Rectal smooth muscle tissue (tissue), 1 donor: ENCODE results near the gene GALR2.

Experiments
- H3K27ac ChIP-seq: one replicate; pipeline ENCODE4 v1.7.0; 2013; ENCODE audit warnings: low read depth, low read length, inconsistent platforms
- H3K27me3 ChIP-seq: one replicate; pipeline ENCODE4 v1.7.0; 2013; ENCODE audit warnings: low read length; ENCODE audit not compliant: control insufficient read depth, insufficient read depth
- H3K36me3 ChIP-seq: one replicate; pipeline ENCODE4 v1.7.0; 2013; ENCODE audit warnings: low read length; ENCODE audit not compliant: control insufficient read depth, insufficient read depth
- H3K4me1 ChIP-seq: one replicate; pipeline ENCODE4 v1.7.0; 2013; ENCODE audit warnings: low read length; ENCODE audit not compliant: control insufficient read depth, insufficient read depth
- H3K4me3 ChIP-seq: one replicate; pipeline ENCODE4 v1.7.0; 2013; ENCODE audit warnings: low read length
- H3K9ac ChIP-seq: one replicate; pipeline ENCODE4 v1.7.0; 2013; ENCODE audit warnings: low read length

The GALR2 gene, protein sequence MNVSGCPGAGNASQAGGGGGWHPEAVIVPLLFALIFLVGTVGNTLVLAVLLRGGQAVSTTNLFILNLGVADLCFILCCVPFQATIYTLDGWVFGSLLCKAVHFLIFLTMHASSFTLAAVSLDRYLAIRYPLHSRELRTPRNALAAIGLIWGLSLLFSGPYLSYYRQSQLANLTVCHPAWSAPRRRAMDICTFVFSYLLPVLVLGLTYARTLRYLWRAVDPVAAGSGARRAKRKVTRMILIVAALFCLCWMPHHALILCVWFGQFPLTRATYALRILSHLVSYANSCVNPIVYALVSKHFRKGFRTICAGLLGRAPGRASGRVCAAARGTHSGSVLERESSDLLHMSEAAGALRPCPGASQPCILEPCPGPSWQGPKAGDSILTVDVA

DNA sequence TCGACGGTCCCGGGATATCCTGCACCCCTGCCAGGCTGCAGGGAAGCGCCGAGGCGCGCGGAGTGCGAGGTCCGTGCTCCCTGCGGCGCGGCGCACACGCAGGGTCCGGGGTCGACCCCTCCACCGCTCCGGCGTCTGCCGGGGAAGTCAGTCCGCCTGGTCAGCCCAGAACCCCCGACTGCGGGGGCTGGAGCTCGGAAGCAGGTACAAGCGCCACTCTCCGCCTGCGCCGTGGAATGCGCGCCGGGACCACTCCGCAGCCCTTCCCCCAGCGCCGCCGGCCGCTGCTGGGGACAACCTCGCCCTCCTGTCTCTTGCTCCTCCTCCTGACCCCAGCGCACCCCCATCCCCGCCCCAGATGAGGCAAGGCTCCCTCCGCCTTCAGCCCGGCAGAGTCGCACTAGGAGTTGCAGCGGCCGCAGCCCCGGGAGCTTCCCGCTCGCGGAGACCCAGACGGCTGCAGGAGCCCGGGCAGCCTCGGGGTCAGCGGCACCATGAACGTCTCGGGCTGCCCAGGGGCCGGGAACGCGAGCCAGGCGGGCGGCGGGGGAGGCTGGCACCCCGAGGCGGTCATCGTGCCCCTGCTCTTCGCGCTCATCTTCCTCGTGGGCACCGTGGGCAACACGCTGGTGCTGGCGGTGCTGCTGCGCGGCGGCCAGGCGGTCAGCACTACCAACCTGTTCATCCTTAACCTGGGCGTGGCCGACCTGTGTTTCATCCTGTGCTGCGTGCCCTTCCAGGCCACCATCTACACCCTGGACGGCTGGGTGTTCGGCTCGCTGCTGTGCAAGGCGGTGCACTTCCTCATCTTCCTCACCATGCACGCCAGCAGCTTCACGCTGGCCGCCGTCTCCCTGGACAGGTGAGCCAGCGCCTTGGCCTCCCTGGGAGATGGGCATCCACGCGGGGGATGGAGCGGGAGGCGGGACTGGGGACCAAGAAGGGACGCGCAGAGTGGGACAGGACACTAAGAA lies at the start of gene GALR2:
TSS of gene GALR2 (plus strand) at position 392 of the 974 bp plus-strand sequence. CDS start at position 495, 103 bp downstream.
- H3K4me1 ChIP-seq = peaks cover 9% of the 10 kb centered on the region
- H3K36me3 ChIP-seq = no peaks in the 10 kb centered on the region
- H3K27me3 ChIP-seq = peaks cover 37% of the 10 kb centered on the region
- H3K9ac ChIP-seq = no peak within 1 kb of the TSS
- H3K4me3 ChIP-seq = peak within 1 kb of the TSS; percentile 44
- H3K27ac ChIP-seq = no peak within 1 kb of the TSS

DNA sequence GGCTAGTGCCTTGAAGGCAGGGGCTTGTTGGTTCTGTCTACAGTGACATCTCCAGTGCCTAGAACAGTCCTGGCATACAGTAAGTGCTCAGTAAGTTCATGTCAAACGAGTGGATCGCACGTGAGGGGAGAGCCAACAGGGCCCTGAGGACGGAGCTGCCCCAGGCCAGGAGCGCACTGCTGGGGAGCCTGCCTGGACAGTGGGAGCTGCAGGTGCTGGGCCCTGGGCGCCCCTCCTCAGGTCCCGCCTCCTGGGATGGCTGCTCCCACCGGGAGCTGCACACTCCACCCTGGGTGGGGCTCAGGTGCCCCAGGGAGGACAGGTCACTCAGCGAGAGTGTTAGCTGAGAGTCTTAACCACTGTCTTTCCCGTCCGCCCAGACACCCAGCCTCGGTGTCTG lies 49.3 kb upstream of the GALR2 start:
- Histone ChIP-seq H3K27ac (no peak overlapping the region), H3K4me3 (no peak overlapping the region)

DNA sequence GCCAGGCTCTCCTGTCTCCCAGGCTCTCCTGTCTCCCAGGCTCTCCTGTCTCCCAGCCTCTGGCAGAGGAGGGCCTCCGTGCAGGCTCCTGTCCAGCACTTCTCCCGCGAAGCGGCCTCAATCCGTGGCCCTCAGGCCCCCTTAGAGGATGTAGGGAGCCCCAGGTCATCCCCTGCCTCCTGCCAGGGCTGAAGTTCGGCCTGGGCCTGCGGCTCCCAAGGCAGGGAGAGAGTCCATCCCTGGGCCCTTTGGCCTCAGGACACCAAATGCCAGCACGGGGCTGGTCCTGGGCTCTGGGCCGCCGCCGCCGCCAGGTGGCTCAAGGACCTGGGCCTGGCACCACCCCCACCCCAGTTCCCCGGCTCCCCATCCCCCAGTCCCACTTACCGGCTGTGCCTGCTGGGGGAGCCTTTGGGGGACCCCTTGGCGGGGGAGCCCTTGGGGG lies 47.8 kb upstream of the GALR2 start:
- no peaks in the 10 kb centered on the region for H3K36me3 ChIP-seq
- no peak overlapping the region for H3K9ac ChIP-seq
- peaks cover 3% of the 10 kb centered on the region for H3K4me1 ChIP-seq
- no peaks in the 10 kb centered on the region for H3K27me3 ChIP-seq
- H3K27ac ChIP-seq = peak overlapping the region; percentile 51
- peak overlapping the region; percentile 44 for H3K4me3 ChIP-seq

More for the DNA sequence above, 49.3 kb upstream of the GALR2 start:
- no peak overlapping the region for H3K9ac ChIP-seq
- no peaks in the 10 kb centered on the region for H3K36me3 ChIP-seq
- no peaks in the 10 kb centered on the region for H3K27me3 ChIP-seq
- H3K4me1 ChIP-seq = peaks cover 3% of the 10 kb centered on the region

DNA sequence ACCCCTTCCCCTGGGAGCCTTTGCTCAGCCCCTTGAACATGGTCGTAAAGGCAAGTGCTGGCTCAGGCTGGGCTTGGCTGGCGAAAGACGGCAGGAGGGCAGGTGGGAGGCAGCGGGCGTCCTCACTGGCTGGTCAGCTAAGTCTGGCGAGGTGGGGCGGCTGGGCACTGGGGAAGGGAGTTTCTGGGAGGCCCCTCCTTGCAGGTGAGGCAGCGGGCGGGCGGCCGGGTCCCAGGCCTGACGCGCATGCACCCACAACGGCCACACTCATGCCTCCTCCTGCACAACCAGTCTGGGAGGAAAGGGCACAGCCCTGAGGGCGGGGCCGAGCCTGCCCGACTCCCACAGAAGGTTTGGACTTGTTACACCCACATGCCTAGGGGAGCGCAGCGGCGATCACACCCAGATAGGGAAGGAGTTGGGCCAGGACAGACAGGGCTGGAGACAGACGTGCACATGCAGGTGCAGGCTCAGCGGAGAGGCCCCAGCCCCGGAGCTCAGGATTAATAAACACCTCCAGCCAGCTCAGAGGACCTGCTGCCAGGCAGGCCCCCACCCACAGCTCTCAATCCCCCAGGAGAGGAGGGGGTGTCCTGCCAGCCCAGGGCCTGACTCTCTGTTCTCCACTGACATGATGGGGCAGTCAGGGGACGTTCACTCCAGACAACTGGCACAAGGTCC lies 47.3 kb upstream of the GALR2 start, which contains the start of gene EVPL:
TSS of gene EVPL (minus strand) at position 148 of the 681 bp plus-strand sequence. CDS start at position 40, 108 bp downstream.
- Histone ChIP-seq H3K27ac (peak within 1 kb of the TSS; percentile 51), H3K4me3 (peak within 1 kb of the TSS; percentile 44), H3K9ac (no peak within 1 kb of the TSS)

DNA sequence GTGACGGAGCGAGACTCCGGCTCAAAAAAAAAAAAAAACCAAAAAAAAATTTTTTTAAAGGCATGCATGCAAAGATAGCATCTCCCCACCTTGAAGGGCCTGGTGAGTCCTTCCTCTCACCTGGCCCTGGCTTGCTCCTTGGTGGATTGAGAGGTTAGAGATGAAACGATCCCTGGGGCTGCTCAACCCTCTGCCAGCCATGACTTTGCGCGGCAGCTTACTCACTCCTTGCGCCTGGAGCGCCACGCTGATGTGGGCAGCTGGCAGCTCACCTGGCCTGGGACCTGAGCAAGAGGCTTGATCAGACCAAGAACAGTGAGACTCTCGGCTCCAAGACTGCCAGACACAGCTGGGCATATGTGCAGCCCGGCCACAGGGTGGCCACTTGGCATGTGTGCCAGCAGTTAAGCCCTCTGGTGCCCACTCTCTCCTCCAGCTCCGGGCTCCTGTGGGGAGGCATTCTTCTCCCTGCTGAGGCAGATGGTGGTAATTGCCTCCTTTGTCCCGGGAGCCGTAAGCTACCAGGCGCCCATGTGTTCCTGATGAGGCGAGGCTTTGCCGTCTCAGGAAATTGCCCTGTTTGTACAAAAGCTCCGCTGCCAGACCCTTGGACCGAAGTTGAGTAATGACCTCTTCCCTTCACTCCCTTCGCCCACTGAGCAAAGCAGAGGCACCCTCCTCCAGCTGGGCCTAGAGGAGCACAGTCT lies 42.4 kb upstream of the GALR2 start:
- Histone ChIP-seq H3K4me1 (peaks cover 30% of the 10 kb centered on the region), H3K9ac (no peak overlapping the region), H3K36me3 (no peaks in the 10 kb centered on the region), H3K4me3 (no peak overlapping the region), H3K27ac (peak overlapping the region; percentile 18), H3K27me3 (no peaks in the 10 kb centered on the region)

More for the DNA sequence above, 47.3 kb upstream of the GALR2 start, which contains the start of gene EVPL:
- Histone ChIP-seq H3K36me3 (no peaks in the 10 kb centered on the region), H3K27me3 (no peaks in the 10 kb centered on the region), H3K4me1 (peaks cover 3% of the 10 kb centered on the region)

DNA sequence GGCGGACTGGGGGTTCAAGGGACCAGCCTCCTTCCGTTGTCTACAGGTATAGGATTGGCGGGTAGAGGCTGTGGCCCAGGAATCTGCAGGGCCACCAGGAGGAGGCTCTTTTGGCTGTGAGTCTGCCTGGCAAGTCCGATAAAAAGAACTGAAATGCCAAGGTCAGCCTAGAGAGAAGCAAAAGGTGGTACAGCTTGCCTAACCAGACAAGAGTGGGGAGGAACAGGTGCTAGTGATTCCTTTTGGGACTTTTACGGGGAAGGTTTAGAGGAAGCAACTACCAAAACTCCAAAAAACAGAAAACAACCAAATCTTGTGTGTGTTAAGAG lies 41.8 kb upstream of the GALR2 start:
- H3K9ac ChIP-seq = no peak overlapping the region
- no peak overlapping the region for H3K4me3 ChIP-seq
- H3K36me3 ChIP-seq = no peaks in the 10 kb centered on the region
- H3K27me3 ChIP-seq = no peaks in the 10 kb centered on the region
- H3K27ac ChIP-seq = peak overlapping the region; percentile 90
- H3K4me1 ChIP-seq = peaks cover 34% of the 10 kb centered on the region

DNA sequence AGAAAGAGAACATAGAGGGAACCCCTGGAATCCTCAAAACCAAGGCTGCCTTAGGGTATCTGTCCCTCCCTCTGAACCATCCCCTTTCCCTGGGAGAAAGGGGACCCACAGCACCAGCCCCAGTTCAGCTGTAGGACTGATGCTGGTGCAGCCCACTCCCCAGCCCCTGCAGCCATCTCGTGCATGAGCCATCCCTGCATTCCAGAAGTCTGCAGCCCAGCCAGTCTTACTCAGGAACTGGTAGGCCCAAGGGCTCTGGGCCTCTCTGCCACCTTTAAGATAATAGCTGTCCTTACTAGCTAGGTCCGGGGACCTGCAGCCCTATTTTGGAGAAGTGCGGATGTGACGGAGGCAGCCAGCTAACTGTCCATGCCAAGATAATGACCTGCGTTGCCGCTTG lies 41.4 kb upstream of the GALR2 start:
- Histone ChIP-seq H3K9ac (no peak overlapping the region), H3K4me3 (no peak overlapping the region), H3K27ac (peak overlapping the region; percentile 90), H3K4me1 (peaks cover 37% of the 10 kb centered on the region), H3K36me3 (no peaks in the 10 kb centered on the region), H3K27me3 (no peaks in the 10 kb centered on the region)

DNA sequence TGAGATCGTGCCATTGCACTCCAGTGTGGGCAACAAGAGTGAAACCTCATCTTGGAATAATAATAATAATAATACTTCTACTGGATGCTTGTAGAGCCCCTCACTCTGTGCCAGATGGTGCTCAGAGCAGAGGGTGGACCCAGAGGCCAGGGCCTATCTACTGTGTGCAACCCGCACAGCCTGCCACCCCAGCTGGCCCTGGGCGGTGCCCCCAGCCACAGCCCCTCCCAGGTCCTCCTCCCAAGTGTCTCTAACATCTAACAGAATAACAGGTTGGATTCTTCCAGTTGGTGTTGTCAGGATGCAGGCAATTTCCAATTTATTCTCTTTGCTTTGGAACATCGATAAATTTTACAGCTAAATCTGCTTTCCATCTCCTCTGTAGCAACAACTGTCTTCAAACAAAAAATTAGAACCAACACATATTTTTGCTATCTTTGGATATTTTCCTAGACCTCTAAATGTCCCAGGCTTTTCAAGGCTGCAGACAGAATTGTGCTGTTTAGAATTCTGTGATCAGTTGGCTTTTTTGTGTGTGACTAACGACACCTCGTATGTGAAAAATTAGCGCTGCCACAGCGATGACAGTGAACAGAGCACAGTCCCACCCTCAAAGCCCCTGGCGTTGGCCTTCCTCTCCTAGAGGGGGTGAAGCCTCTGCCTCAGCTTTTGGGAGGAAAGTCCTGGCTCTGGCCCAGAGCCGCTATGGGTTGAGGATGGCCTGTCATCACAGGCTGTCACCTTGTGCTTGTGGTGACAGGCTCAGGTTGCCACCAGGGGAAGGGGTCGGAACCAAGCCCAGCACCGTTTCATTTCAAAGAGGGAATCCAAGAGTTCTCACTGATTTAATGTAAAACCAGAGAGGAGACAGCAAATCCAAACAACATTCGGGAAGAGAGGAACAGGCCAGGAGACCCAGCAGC lies 39.9 kb upstream of the GALR2 start:
- peak overlapping the region; percentile 90 for H3K27ac ChIP-seq
- no peak overlapping the region for H3K9ac ChIP-seq
- H3K27me3 ChIP-seq = no peaks in the 10 kb centered on the region

DNA sequence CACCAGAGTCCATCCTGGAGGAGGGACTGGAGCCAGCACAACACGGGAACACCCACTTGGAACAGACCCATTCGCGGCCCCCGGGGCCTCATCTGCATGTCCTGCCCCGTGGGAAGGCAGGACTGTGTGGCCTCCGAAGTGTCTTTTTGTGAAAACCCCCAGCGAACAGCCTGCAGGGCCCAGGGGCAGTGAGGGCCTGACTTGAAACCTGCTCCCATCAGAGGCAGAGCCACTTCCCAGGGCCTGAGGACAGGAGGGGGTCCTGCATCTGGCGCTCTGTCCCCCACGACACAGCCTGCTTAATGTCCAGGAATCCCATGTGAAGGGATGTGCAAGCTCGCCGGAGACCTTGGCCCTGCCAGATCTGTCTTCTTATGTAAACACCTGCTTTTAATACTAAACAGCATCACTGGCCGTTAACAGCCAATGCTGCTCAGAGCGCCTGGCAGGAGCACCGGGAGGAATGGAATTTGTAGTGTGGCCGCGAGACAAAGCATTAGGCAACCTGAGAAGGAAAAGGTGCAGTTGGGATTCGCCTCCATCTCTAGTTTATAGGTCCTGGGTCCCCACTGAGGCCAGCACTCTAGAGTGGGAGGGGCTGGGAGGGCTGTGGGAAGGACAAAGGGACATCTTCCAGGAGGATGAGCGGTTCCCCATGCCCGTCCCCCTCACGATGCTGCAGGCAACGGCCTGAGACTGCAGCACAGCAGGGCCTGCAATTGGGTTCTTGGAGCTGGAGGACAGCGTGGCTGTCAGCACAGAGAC lies 37.9 kb upstream of the GALR2 start:
- peak overlapping the region; percentile 95 for H3K27ac ChIP-seq
- H3K4me1 ChIP-seq = peaks cover 60% of the 10 kb centered on the region
- H3K27me3 ChIP-seq = no peaks in the 10 kb centered on the region
- H3K4me3 ChIP-seq = peak overlapping the region; percentile 11
- no peak overlapping the region for H3K9ac ChIP-seq
- peaks cover 23% of the 10 kb centered on the region for H3K36me3 ChIP-seq

More for the DNA sequence above, 39.9 kb upstream of the GALR2 start:
- Histone ChIP-seq H3K4me1 (peaks cover 49% of the 10 kb centered on the region), H3K36me3 (peaks cover 9% of the 10 kb centered on the region), H3K4me3 (no peak overlapping the region)

DNA sequence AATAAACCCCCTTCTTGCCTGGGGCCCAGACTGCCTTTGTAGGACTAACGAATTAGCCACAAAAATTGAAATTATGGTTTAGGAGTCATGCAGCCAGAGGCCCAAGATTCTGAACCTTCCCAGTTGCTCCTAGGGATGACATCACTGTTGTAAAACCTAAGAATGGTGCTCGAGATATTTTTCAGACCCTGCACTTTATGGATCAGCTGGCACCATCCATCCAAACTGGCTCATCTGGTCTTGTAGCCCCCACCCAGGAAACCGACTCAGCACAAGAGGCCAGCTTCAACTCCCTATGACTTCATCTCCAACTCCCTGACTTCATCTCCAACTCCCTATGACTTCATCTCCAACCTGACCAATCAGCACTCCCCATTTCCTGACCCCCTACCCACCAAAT lies 36.5 kb upstream of the GALR2 start:
- Histone ChIP-seq H3K4me1 (peaks cover 60% of the 10 kb centered on the region), H3K36me3 (peaks cover 25% of the 10 kb centered on the region), H3K9ac (no peak overlapping the region), H3K27ac (peak overlapping the region; percentile 95), H3K27me3 (no peaks in the 10 kb centered on the region), H3K4me3 (no peak overlapping the region)
